Epithelial cell of proximal tubule (primary cell): Measurements from ENCODE around the gene AMOTL1. TPM values are rescaled to one million over a fixed set of nuclear protein-coding genes. Genes with fewer than 3 reads are reported as not detected.

Experiments
- DNase-seq: peaks from one replicate; pipeline ENCODE4 v3.0.0-alpha.2; 2011; ENCODE audit warnings: low read depth
- H3K4me3 ChIP-seq: 2 replicates; pipeline ENCODE4 v1.5.1; 2011; ENCODE audit warnings: low read depth, mild to moderate bottlenecking, low read length
- CTCF ChIP-seq: conservative IDR thresholded peaks from 2 replicates; pipeline ENCODE4 v1.5.1; 2012; ENCODE audit warnings: low read depth, mild to moderate bottlenecking, low read length
- total RNA-seq: library from RNA; depleted of rRNA; stranded (reverse); fragments of >200 nt; gene quantifications from 2 replicates; pipeline ENCODE4 v1.2.3, GENCODE V29; 2015

The AMOTL1 gene, protein sequence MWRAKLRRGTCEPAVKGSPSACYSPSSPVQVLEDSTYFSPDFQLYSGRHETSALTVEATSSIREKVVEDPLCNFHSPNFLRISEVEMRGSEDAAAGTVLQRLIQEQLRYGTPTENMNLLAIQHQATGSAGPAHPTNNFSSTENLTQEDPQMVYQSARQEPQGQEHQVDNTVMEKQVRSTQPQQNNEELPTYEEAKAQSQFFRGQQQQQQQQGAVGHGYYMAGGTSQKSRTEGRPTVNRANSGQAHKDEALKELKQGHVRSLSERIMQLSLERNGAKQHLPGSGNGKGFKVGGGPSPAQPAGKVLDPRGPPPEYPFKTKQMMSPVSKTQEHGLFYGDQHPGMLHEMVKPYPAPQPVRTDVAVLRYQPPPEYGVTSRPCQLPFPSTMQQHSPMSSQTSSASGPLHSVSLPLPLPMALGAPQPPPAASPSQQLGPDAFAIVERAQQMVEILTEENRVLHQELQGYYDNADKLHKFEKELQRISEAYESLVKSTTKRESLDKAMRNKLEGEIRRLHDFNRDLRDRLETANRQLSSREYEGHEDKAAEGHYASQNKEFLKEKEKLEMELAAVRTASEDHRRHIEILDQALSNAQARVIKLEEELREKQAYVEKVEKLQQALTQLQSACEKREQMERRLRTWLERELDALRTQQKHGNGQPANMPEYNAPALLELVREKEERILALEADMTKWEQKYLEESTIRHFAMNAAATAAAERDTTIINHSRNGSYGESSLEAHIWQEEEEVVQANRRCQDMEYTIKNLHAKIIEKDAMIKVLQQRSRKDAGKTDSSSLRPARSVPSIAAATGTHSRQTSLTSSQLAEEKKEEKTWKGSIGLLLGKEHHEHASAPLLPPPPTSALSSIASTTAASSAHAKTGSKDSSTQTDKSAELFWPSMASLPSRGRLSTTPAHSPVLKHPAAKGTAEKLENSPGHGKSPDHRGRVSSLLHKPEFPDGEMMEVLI
- total RNA-seq: 26.0 and 31.8 TPM in 2 replicates

DNA sequence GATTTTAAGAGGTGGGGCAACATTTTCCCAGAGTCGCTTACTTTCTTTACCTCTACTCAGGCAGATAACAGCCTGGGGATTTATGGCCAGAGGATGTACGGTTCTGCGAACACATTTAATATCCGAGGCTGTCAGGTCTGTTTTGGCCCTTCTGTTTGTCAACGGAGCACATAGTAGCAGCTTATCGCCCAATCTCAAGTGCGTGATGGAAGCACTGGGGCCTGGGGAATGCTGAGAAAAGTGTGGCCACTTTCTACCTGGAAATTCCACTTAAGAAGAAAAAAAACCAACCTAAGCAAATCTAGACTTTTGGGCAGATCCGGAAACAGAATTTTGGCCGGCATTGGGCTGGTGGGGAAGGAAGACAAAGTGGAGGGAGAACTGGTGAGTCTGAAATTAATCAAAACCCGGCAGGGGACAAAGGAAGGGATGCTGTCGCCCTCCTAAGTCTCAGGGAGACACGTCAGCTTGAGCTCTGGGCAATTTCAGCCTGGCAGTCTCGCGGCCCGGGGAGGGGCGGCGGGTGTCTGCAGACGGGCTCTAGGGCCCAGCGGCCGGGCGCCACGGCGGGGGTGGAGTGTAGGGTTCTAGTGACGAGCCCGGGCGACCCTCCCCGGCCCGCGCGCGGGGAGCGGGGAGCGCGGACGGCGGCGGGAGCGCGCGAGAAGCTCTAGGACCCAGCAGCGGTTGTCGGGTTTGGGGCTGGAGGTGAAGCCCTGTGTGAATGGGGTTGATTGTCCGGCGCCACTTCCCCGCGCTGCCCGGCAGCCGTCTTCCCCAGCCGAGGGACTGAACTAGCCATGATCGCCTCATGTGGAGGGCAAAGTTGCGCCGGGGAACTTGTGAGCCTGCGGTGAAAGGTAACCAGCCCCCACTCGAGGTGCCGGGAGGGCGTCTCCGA is at the start of gene AMOTL1:
TSS of gene AMOTL1 (plus strand) at position 656 of the 901 bp plus-strand sequence. CDS start at position 812, 156 bp downstream.
- no peak for DNase-seq
- no peak for TF ChIP-seq CTCF
- H3K4me3 ChIP-seq: peak within 1 kb of the TSS; percentile 71

- TF ChIP-seq CTCF: no peak
- no peak for DNase-seq
- H3K4me3 ChIP-seq: no peak overlapping the region
These were observed 48.3 kb upstream of the AMOTL1 start for GRCh38 chr11:94719876-94720275.

DNA sequence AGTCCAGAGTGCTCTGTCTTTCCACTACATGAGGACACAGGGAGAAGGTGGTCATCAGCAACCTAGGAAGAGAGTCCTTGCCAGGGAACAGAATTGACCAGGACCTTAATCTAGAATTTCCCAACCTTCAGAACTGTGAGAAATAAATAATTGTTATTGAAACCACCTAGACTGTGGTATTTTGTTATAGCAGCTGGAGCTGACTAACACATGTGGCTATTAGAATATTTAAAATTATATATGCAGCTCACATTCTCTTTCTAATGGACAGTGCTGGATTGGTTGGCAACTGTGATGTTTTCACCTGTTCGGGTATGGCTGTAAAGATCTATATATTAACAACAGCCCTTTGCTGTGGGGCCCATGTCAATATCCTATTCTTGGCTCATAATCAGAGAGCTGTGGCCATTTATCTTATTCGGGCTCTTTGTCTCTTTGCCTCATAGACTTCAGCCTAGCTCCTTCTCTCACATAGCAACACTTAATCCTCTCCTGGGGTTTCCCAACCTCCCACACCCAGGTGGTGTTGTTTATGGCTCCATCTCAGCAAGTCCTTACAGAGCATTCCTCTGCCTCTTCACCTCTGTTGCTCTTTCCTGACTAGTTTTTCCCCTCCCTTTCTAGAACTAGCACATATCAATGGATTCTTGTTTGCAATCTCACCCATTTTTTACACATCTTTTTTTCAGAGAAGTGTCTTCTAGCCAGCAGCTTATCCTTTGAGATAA is 46.4 kb upstream of the AMOTL1 start:
- H3K4me3 ChIP-seq: no peak overlapping the region
- no peak for TF ChIP-seq CTCF
- no peak for DNase-seq

DNA sequence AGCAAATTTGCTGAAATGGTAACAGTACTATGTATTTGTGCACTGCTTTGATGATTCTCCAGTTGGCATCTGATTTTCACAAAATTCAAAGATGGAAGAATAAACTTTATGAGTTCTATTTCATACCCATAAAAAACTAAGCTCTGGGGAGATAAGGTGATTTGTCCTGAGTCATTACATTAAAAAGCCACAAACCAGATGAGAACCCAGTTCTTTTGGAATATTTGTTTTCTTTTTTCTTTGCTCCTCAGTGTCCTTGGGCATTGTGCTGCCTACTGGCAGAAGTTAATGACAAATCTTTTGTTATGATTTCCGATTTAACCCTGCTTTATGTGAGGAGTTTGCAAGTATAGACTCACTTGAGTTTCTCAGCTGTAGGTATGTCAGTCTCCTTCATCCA is 45.4 kb upstream of the AMOTL1 start:
- H3K4me3 ChIP-seq: no peak overlapping the region
- no peak for DNase-seq
- TF ChIP-seq CTCF: no peak

- no peak overlapping the region for H3K4me3 ChIP-seq
- no peak for TF ChIP-seq CTCF
- DNase-seq: no peak
These were observed 43.1 kb upstream of the AMOTL1 start for GRCh38 chr11:94725097-94725496.

GRCh38 chr11:94727819-94728218 is 40.3 kb upstream of the AMOTL1 start:
- no peak for DNase-seq
- H3K4me3 ChIP-seq: no peak overlapping the region
- TF ChIP-seq CTCF: no peak
